Epithelial cell of prostate (primary cell): Measurements from ENCODE around the gene S100A11.

Experiments
- DNase-seq: peaks from one replicate; pipeline ENCODE4 v3.0.0-alpha.2; 2011; ENCODE audit warnings: low read depth, low spot score
- H3K27ac ChIP-seq: fragments of 450-650 bp; 2 replicates; pipeline ENCODE4 v1.5.1; 2017; ENCODE audit warnings: mild to moderate bottlenecking

Gene S100A11

DNA sequence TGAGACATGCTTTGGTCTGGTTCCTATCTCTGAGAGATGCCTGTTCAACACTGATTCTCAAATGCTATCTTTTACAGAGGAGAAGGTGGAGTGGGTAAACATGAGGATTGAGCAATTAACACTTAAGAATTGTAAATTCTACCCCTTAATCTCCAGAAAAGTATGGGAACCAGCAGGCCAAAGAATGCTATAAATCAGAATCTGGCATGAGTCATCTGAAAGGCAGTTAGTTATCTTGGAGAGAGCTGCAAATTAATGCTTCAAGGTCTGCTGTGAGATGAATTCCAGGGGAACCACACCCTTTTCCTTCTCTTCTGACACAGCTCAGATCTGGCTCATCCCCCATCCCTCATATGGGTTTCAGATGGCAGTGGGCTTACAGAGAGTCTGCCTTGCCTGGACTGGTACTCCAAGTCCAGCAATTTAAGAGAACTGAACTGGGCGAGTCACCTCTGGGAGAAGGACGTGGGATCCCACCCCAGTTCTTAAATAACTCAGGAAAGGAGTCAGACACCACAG, 48.3 kb downstream of the S100A11 start:
- DNase-seq, result no peak
- H3K27ac ChIP-seq, result peak overlapping the region; percentile 100

DNA sequence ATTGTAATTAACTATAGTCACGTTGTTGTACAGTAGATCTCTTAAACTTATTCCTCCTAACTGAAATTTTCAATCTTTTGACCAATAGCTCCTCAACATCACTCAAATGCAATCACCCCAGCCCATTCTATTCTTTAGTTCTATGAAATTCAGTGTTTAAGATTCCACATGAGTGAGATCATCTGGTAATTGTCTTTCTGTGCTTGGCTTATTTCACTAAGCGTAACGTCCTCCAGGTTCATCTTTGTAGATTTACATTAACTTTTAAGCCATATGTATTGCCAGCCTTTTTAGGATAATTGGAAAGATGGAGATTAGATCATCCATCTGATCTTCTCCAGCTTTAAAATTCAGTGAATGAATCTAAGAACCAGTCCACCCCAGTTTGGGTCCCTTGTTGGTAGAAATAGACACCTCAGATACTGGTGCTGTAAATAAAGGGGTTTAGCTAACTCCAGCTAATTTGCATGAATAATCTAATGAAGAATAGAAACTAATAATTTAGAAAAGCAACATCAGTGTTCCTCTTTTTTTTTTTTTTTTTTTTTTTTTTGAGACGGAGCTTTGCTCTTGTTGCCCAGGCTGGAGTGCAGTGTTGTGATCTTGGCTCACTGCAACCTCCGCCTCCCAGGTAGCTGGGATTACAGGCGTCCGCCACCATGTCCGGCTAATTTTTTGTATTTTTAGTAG, 50.2 kb downstream of the S100A11 start:
- DNase-seq, result no peak
- H3K27ac ChIP-seq, result peak overlapping the region; percentile 100

DNA sequence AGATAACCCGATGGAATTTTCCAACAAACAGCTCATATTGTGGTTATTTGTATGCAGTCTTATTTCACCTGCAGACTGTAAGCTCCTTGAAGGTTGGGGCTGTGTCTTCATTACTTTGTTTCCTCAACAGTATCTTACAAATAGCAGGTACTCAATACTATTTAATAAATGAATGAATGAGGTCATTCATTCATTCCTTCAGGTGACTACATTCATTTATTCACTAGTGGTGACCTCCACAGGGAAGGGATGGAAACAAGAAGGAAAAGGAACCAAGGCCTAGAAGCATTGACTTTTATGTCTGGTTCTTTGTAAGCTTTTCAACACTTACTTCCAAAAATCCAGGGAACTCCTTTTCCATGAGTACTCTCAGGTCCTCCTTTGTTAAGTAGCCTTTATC, 51.0 kb downstream of the S100A11 start:
- peak overlapping the region; percentile 100 for H3K27ac ChIP-seq
- DNase-seq, result no peak

DNA sequence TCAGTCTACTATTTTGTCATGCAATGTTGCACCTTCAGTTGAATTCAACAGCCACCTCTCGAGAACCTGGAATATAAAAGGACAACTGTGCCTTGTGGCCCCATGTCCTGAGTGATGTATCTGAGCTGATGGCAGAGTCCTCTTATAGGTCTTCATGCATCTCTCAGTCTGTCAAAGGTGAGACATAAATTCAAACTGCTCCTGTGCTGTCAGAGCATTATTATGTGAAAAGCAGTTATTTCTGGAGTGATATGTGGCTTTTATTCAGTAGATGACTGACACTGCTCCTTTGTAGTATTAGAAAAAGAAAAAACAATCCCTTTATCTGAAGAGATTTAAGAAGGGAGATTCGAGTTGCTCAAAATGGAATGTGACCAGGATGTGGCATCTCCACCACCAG, 51.5 kb downstream of the S100A11 start:
- H3K27ac ChIP-seq, result peak overlapping the region; percentile 100
- DNase-seq, result no peak

DNA sequence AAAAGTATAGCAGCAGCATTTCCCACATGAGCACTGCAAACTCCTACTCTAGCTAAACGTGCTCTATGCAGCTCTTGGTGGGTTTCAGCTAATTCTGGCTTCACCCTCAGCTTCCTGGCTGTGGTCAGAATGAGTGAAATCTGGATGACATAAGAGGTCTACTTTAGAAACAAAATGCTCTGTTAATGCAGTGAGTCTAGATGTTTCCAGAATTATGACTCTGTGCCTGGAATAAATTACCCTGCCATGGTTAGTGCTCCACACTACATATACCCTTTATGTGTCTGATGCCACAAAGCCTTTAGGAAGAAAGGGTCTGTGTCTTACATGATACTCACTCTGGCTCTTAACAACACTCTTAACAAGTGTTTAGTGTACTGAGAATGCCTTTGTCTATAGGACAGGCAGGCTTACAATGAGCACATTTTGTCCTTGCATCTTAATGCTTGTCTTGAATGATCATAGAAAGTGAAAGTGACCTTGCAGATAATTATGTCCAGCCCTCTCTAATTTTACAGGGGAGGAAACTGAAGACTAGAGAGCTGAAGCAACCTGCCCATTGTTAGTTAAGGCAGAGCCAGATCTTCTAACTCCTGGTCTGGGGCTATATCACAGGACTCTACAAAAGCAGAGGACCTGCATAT, 52.4 kb downstream of the S100A11 start:
- H3K27ac ChIP-seq, result peak overlapping the region; percentile 100
- no peak for DNase-seq
